Subcutaneous adipose tissue (tissue), 4 donors: ENCODE measurements around the gene TLR7. TPM values are rescaled to one million over a fixed set of nuclear protein-coding genes. Genes with fewer than 3 reads are reported as not detected.

ENCODE experiments used
- CTCF ChIP-seq: fragments of 450-650 bp; IDR thresholded peaks from one replicate; pipeline ENCODE4 v1.5.1; 2016; ENCODE audit warnings: low read depth, mild to moderate bottlenecking, control low read depth, antibody characterized with exemption, moderate library complexity
- total RNA-seq, 4 donors: library from RNA; depleted of rRNA; stranded (reverse); fragments of >200 nt; gene quantifications; one replicate each; pipeline ENCODE4 v1.1.0, GENCODE V29; 2016

Gene TLR7
- total RNA-seq, 4 donors from 2014 or later = 0.19 to 5.3 (median 1.8) TPM

GRCh38 chrX:12843668-12844279 lies 23.1 kb upstream of the TLR7 start:
- no peak for TF ChIP-seq CTCF

GRCh38 chrX:12844319-12844718 lies 22.6 kb upstream of the TLR7 start:
- no peak for TF ChIP-seq CTCF

- TF ChIP-seq CTCF = no peak
Observed at GRCh38 chrX:12865359-12865758, 1.5 kb upstream of the TLR7 start.

- TF ChIP-seq CTCF = no peak
Observed at GRCh38 chrX:12867685-12868084, 813 bp downstream of the TLR7 start.

- no peak for TF ChIP-seq CTCF
Observed at GRCh38 chrX:12868747-12869146, 1.9 kb downstream of the TLR7 start.

GRCh38 chrX:12871257-12871656 lies 4.4 kb downstream of the TLR7 start:
- TF ChIP-seq CTCF = no peak

GRCh38 chrX:12872741-12873140 lies 5.9 kb downstream of the TLR7 start:
- no peak for TF ChIP-seq CTCF
